Muscle layer of colon (tissue), 2 donors: ENCODE results near the gene ELMO3.
A peak's percentile ranks its signal among the peaks of the same experiment; 100 is the strongest.

Experiments
- H3K27ac ChIP-seq: one replicate; pipeline ENCODE4 v1.7.0; 2013; ENCODE audit warnings: low read depth, mild to moderate bottlenecking, low read length, moderate library complexity
- H3K27me3 ChIP-seq, 2 donors: one replicate each; pipeline ENCODE4 v1.7.0; 2013; ENCODE audit warnings: low read length in 2 of 2, mild to moderate bottlenecking in 2 of 2; ENCODE audit not compliant: insufficient read depth in 2 of 2, control insufficient read depth in 1 of 2
- H3K36me3 ChIP-seq: one replicate; pipeline ENCODE4 v1.7.0; 2013; ENCODE audit warnings: mild to moderate bottlenecking, low read length; ENCODE audit not compliant: insufficient read depth
- H3K4me1 ChIP-seq: one replicate; pipeline ENCODE4 v1.7.0; 2013; ENCODE audit warnings: mild to moderate bottlenecking, low read length; ENCODE audit not compliant: insufficient read depth
- H3K4me3 ChIP-seq, 2 donors: one replicate each; pipeline ENCODE4 v1.7.0; 2013; ENCODE audit warnings: low read length in 2 of 2, low read depth in 1 of 2, mild to moderate bottlenecking in 1 of 2, moderate library complexity in 1 of 2
- H3K9ac ChIP-seq: one replicate; pipeline ENCODE4 v1.7.0; 2013; ENCODE audit warnings: low read length
- H3K9me3 ChIP-seq: one replicate; pipeline ENCODE4 v1.7.0; 2013; ENCODE audit warnings: mild to moderate bottlenecking, low read length
- donor health status: abdominal sarcoma.
- donor health status: Adenocarcinoma of cecum.

The ELMO3 gene

DNA sequence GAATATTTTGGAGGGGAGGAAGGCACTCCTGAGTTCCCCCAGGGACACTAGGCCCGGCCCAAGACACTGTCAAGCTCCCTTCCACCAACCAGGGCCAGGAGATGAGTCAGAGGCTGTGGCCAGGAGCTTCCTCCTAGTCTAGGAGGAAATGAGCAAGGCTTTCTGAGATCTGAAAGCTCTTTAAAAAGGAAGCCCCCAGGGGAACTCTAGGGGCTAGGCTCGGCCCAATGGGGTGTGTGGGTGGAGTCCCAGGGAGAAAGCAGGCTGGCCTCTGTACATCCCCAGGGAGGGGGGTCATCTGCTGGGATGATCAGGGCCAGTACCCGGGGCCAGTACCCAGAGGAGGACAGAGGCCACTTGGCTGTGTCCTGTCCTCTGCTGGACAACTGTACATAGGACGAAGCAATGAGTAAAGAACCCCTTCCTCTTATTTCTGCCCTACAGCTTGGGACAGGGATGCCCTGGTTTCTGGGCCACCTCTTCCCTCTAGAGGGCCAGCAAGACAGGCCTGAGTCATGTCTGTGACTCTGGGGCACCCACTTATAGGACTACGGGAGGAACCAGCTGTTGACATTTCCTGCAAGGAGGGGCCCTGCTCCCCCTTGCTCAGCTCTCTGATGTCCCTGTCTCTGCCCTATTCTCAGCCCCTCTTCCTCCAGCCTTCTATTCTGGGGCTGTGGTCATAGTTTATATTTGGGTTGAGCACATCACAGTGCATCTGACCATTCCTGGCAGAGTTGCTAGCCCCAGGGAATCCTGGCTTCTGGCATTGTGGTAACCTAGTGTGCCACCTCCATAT, 45.7 kb downstream of the ELMO3 start:
- peak overlapping the region; percentile 31 for H3K27ac ChIP-seq

DNA sequence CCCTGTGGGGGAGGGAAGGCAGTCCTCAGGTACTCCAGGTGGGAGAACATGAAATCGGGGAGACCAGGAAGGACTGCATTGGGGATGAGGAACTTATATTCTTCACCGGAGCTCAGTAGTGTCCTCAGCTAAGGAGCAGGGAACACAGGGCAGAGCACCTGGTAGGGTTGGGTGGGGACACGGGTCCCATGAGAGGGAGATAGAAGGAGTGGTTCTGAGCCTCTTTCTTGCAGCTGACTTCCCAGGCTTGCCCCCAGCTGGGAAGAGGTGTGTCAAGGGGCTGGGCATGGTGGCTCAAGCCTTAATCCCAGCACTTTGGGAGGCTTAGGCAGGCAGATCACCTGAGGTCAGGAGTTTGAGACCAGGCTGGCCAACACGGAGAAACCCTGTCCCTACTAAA, 46.3 kb downstream of the ELMO3 start:
- peaks cover 12 to 18% of the 10 kb centered on the region in 2 donors for H3K27me3 ChIP-seq
- no peaks in the 10 kb centered on the region for H3K36me3 ChIP-seq
- peaks cover 40% of the 10 kb centered on the region for H3K4me1 ChIP-seq
- H3K9me3 ChIP-seq = no peaks in the 10 kb centered on the region
- no peak overlapping the region for H3K9ac ChIP-seq
- H3K4me3 ChIP-seq = no peak overlapping the region
- peak overlapping the region; percentile 31 for H3K27ac ChIP-seq

More for the DNA sequence above, 45.7 kb downstream of the ELMO3 start:
- Histone ChIP-seq H3K36me3 (no peaks in the 10 kb centered on the region), H3K9ac (no peak overlapping the region), H3K27me3 (peaks cover 6 to 12% of the 10 kb centered on the region in 2 donors), H3K9me3 (no peaks in the 10 kb centered on the region), H3K4me3 (no peak overlapping the region), H3K4me1 (peaks cover 40% of the 10 kb centered on the region)

DNA sequence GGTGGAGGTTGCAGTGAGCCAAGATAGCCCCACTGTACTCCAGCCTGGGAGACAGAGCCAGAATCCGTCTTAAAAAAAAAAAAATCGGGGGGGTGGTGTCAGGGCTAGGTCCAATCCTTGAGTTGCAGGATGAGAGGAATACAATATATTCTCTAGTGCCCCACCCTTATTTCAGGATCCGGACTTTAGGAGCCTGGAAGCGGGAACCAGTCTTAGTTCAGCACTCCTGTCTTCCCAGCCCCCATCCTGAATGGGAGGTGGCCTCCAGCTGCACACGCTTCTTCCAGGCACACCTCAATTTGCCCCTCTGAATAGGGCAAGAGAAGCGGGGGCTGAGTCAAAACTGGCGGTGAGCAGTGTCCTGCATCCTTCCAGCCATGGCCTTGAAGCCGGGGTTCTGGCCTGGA, 46.7 kb downstream of the ELMO3 start:
- Histone ChIP-seq H3K4me3 (peak overlapping the region; percentile 73 to 82), H3K9ac (peak overlapping the region; percentile 13), H3K27ac (peak overlapping the region; percentile 91), H3K9me3 (no peaks in the 10 kb centered on the region), H3K27me3 (peaks cover 17 to 23% of the 10 kb centered on the region in 2 donors), H3K4me1 (peaks cover 40% of the 10 kb centered on the region), H3K36me3 (no peaks in the 10 kb centered on the region)

DNA sequence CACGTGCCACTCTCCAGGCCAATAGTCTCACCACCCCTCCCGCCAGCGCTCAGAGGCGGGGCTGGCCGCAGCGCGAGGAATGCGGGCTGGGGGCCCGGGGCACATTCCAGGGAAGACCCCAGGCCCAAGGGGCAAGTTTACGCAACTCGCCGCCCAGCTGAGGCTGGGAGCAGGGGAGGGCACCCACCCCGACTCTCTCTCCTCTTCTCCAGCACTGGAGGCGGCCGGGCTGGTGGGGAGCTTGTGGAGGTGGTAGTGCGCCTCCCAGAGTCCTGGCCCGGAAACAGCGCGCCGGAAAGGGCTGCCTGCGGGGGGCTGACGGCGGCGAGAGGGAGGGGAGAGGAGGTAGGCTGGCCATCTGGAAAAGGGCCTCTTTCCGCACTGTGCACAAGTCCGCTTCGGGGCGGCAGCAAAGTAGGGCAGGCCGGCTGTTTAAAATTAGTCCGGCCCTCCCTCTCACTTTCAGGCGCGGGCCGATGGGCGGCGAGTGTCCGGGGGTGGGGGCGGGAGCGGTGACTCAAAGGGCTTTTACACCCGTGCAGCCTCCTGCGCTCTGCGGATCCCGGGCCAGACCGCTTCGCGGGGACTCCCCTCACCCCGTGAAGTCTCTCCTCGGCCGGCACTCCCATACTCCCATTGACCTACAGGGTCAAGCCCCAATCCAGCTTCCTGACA, 47.3 kb downstream of the ELMO3 start:
- peaks cover 22 to 28% of the 10 kb centered on the region in 2 donors for H3K27me3 ChIP-seq
- H3K4me3 ChIP-seq = peak overlapping the region; percentile 73 to 82
- H3K9ac ChIP-seq = peak overlapping the region; percentile 19
- no peaks in the 10 kb centered on the region for H3K36me3 ChIP-seq
- H3K4me1 ChIP-seq = peaks cover 39% of the 10 kb centered on the region
- peak overlapping the region; percentile 91 for H3K27ac ChIP-seq
- H3K9me3 ChIP-seq = no peaks in the 10 kb centered on the region

DNA sequence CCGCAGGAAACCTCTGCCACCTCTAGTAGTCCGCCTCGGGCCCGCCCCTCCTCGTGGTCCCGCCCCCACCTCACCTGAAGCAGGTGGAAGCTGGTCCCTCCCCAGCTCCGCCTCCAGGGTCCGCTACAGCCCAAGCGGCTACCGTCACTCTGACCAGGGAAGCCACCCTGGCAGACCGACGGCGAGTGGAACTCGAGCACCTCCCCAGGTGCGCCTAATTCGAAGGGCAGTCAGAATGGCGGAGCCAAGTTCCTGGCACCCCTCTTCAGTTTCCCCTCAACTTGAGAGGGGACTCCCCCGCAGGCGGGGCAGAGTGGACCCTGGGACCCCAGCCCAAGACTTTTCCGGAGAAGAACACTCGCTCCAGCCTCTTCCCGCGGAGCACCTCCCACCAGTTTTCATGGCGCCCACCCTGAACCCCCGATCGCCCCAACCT, 47.8 kb downstream of the ELMO3 start:
- peak overlapping the region; percentile 91 for H3K27ac ChIP-seq
- no peaks in the 10 kb centered on the region for H3K9me3 ChIP-seq
- peaks cover 35% of the 10 kb centered on the region for H3K4me1 ChIP-seq
- no peaks in the 10 kb centered on the region for H3K36me3 ChIP-seq
- peak overlapping the region; percentile 19 for H3K9ac ChIP-seq
- H3K4me3 ChIP-seq = peak overlapping the region; percentile 73 to 82
- peaks cover 22 to 32% of the 10 kb centered on the region in 2 donors for H3K27me3 ChIP-seq

DNA sequence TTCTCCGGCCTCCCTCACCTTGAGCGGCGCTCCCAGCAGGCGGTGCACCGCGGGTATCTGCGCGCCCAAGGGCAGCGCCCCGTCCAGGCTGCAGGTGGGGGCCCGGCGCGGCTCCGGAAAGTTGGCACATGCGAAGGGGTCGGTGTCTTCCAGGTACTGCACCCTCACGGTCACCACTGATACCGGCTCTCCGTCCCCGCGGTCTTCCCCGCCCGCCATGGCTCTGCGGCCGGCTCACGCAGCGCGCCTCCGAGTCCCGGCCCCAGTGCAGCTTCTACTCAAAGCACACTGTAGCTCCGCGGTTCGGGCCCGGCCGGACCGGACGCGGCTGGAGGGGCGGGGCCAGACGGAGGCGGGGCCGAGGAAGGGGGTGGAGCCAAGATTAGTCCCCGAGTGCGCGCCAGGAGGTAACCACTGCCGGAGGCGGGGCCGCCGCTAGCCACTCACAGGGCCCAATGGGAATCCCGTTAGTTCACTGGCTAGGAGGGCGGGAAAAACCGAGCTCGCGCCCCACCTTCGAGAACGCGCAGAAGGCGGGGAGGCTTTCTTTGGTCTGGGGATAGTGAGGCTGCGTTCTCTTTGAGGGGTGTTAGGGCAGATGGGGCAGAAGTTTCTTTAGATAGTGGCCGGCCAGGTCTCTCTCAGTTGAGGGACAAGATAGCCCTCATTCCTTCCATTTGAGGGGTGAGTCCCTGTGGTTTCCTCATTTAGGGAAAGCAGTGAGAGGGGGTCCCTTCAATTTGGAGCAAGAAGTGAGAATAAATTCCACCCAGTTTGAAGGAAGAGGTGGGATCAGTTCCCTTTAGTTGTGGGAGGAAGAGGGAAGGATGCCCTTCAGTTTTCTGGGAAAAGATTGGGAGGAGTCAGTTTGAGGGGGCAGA, 48.5 kb downstream of the ELMO3 start, which contains the start of gene FHOD1:
TSS of gene FHOD1 (minus strand) at position 290 of the 881 bp plus-strand sequence. CDS start at position 219, 71 bp downstream.
- H3K4me3 ChIP-seq = peak within 1 kb of the TSS; percentile 73 to 82
- no peaks in the 10 kb centered on the region for H3K36me3 ChIP-seq
- H3K27me3 ChIP-seq = peaks cover 22 to 36% of the 10 kb centered on the region in 2 donors
- peak within 1 kb of the TSS; percentile 91 for H3K27ac ChIP-seq
- no peaks in the 10 kb centered on the region for H3K9me3 ChIP-seq
- H3K9ac ChIP-seq = peak within 1 kb of the TSS; percentile 19
- H3K4me1 ChIP-seq = peaks cover 35% of the 10 kb centered on the region

DNA sequence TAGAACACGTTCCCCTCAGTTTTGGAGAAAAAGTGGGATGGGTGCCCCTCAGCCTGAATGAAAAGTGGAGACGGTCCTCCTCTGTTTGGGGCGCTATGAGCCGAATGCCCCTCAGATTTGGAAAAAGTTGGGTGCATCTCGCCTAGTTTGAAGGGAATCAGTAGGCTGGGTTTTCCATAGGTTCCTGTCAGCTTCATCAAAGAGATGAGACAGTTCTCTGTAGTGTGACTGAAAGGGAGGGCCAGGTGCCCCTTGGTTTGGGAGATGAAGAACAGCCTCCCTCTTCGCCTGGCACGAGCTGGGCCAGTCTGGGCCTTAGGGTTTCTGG, 49.1 kb downstream of the ELMO3 start:
- Histone ChIP-seq H3K9ac (no peak overlapping the region), H3K36me3 (no peaks in the 10 kb centered on the region), H3K4me3 (peak overlapping the region; percentile 49 to 82), H3K9me3 (no peaks in the 10 kb centered on the region), H3K27me3 (peaks cover 22 to 42% of the 10 kb centered on the region in 2 donors), H3K27ac (no peak overlapping the region), H3K4me1 (peaks cover 35% of the 10 kb centered on the region)

DNA sequence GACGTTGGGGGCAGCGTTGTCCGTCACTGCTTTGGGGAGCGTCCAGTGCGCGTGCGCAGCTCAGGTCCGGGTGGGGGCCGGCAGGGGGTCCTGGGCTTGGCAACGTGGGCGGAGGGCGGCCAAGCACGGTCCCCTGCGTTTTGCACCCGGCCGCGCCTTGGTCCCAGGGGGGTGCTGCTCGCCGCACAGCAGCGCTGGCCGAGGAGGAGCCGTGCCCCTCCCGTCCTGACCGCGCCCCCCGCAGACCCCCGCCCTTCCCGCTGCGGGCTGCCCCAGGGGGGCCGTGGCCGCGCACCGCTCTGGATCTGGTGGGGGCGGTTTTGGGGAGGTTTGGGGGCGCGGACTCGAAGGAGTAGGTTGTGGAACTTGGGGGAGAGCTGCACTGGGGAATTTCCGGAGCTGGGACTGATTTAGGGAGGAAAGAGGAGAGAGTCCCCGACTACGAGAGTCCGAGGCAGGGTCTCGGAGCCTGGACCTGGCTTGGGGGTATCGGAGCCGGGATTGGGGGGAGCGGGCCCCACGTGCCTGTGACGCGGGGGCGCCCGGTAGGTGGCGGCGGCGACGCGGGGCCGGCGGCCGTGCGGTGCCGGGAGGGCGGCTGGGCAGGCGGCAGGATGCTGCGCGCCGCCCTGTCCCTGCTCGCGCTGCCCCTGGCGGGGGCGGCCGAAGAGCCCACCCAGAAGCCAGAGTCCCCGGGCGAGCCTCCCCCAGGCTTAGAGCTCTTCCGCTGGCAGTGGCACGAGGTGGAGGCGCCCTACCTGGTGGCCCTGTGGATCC, 49.7 kb downstream of the ELMO3 start, which contains the start of gene SLC9A5:
TSS of gene SLC9A5 (plus strand) at position 579 of the 777 bp plus-strand sequence. CDS start at position 615, 36 bp downstream.
- no peak within 1 kb of the TSS for H3K9ac ChIP-seq
- H3K4me3 ChIP-seq = peak within 1 kb of the TSS; percentile 49 to 82
- no peaks in the 10 kb centered on the region for H3K36me3 ChIP-seq
- peaks cover 35% of the 10 kb centered on the region for H3K4me1 ChIP-seq
- H3K9me3 ChIP-seq = no peaks in the 10 kb centered on the region
- peaks cover 22 to 42% of the 10 kb centered on the region in 2 donors for H3K27me3 ChIP-seq
- H3K27ac ChIP-seq = no peak within 1 kb of the TSS

DNA sequence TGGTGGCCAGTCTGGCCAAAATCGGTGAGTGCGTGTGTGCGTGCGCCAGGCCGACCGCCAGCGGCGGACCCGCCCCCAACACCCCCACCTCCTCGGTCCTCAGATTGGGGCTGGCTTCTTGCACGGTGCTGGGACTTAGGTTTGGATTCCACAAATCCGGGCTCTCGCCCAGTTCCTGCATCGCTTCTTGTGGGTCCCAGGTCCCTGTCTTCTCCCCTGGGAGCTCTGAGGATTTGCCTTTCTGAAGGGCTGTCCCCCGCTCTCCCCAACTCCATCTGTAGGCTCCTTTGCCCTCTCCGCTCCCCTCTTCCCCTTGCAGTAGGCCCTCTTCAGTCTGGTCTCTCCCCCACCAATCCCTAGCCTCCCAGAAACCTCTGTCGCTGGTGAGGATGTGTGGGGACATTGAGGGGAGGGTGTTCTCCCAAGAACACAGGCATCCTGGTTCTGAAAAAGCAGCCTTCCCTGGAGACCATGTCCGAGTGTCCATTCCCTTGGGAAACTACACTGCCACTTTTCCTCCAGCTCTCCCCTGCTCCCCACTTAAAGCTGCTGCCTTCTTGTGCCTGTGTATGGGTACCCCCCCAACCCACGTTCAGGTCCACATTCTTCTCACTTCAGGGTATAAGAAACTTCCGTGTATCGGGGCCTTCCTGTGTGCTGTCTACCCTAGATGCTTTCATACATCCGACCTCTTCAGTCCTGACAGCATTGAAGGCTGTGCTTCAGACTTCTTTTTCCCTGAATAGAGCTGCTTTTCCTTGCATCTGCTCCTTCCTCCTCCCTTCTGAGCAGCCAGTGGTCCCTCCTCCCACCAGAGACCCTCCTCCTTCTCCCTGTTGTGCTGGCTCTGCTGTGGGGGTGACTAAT, 50.5 kb downstream of the ELMO3 start:
- H3K27me3 ChIP-seq = peaks cover 22 to 42% of the 10 kb centered on the region in 2 donors
- no peak overlapping the region for H3K9ac ChIP-seq
- no peaks in the 10 kb centered on the region for H3K36me3 ChIP-seq
- H3K4me3 ChIP-seq = peak overlapping the region; percentile 49 to 82
- H3K4me1 ChIP-seq = peaks cover 29% of the 10 kb centered on the region
- no peak overlapping the region for H3K27ac ChIP-seq
- no peaks in the 10 kb centered on the region for H3K9me3 ChIP-seq

DNA sequence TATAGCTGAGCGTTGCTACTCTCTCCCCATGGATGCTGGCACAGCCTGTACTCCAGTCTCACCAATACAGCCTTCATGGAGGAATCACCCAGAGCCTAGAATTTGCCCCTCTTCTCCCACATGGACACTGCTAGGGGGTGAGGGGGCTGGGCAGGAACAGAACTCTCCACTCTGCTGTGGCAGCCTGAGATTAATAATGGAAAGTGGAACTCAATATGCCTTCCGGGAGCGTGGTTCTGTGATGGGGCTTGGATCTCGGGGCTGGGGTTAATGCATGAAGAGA, 51.1 kb downstream of the ELMO3 start:
- no peak overlapping the region for H3K27ac ChIP-seq
- peaks cover 24% of the 10 kb centered on the region for H3K4me1 ChIP-seq
- no peak overlapping the region for H3K9ac ChIP-seq
- no peaks in the 10 kb centered on the region for H3K9me3 ChIP-seq
- no peaks in the 10 kb centered on the region for H3K36me3 ChIP-seq
- peaks cover 22 to 42% of the 10 kb centered on the region in 2 donors for H3K27me3 ChIP-seq
- no peak overlapping the region for H3K4me3 ChIP-seq
